GM06990 (cell line): ENCODE results near the gene SACS.

ENCODE experiments used
- DNase-seq: peaks from one replicate; pipeline ENCODE4 v3.0.0-alpha.2; 2011; ENCODE audit not compliant: insufficient read length; ENCODE audit errors: extremely low read depth
- H3K27me3 ChIP-seq: replicated peaks from 2 replicates; pipeline ENCODE4 v1.6.0; 2011; ENCODE audit warnings: low read length; ENCODE audit not compliant: control insufficient read depth, insufficient read depth
- H3K36me3 ChIP-seq: 2 replicates; pipeline ENCODE4 v1.5.1; 2011; ENCODE audit warnings: low read length; ENCODE audit not compliant: control insufficient read depth, insufficient read depth
- H3K4me3 ChIP-seq: replicated peaks from 2 replicates; pipeline ENCODE4 v1.5.1; 2011; ENCODE audit warnings: low read depth, mild to moderate bottlenecking, control low read depth, low read length
- CTCF ChIP-seq: IDR thresholded peaks from 2 replicates; pipeline ENCODE4 v1.5.1; 2011; ENCODE audit warnings: low read length, control low read depth, mild to moderate bottlenecking, inconsistent platforms; ENCODE audit not compliant: insufficient read depth, poor library complexity, severe bottlenecking

Gene SACS

GRCh38 chr13:23357349-23357748, 76.2 kb downstream of the SACS start:
- TF ChIP-seq CTCF: no peak
- Histone ChIP-seq H3K36me3 (peaks cover 17% of the 10 kb centered on the region), H3K4me3 (no peak overlapping the region), H3K27me3 (no peaks in the 10 kb centered on the region)
- no peak for DNase-seq

GRCh38 chr13:23356368-23356767, 77.1 kb downstream of the SACS start:
- TF ChIP-seq CTCF: no peak
- Histone ChIP-seq H3K27me3 (no peaks in the 10 kb centered on the region), H3K36me3 (peaks cover 16% of the 10 kb centered on the region), H3K4me3 (no peak overlapping the region)
- no peak for DNase-seq

GRCh38 chr13:23354520-23354919, 79.0 kb downstream of the SACS start:
- no peak for DNase-seq
- no peak for TF ChIP-seq CTCF
- no peak overlapping the region for H3K4me3 ChIP-seq
- H3K36me3 ChIP-seq: peaks cover 18% of the 10 kb centered on the region
- no peaks in the 10 kb centered on the region for H3K27me3 ChIP-seq

DNA sequence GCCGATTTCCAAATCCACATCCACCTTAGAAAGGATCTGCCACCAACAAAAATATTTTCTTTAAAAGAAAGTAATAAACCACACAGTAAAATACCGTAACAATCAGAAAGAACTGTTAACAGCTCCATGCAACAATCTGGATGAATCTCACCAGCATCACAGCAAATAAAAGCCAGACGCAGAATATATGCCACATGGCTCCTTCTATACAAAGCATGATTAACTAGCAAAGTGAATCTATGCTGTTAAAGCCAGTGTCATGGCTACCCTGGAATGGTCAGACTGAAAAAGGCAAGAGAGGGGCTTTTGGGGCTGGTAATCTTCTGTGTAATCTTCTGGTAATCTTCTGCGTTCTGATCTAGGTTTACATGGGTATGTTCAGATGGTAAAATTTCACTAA, 81.3 kb downstream of the SACS start:
- no peak for TF ChIP-seq CTCF
- no peak for DNase-seq
- no peak overlapping the region for H3K4me3 ChIP-seq
- no peaks in the 10 kb centered on the region for H3K27me3 ChIP-seq
- H3K36me3 ChIP-seq: peaks cover 21% of the 10 kb centered on the region

DNA sequence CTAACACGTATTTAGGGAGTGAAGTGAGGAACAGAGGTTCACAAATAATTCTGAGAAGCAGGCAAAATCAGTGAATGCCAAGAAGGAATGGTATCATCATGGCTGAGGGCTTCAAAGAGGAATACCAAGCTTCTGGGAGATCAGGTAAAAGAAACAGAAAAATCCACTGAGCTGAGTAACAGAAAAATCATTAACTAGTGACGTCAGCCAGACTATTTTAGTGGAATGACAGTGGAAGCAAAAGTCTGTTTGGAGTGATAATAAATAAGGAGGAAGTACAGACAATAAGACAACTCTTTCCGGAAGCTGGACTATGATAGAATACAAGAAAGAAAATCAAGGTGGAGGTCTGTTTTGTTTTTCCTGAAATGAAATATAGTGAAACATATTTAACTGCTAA, 83.5 kb downstream of the SACS start:
- Histone ChIP-seq H3K36me3 (peaks cover 16% of the 10 kb centered on the region), H3K27me3 (no peaks in the 10 kb centered on the region), H3K4me3 (no peak overlapping the region)
- no peak for TF ChIP-seq CTCF
- DNase-seq: no peak

- DNase-seq: no peak
- TF ChIP-seq CTCF: no peak
- Histone ChIP-seq H3K4me3 (no peak overlapping the region), H3K36me3 (peaks cover 11% of the 10 kb centered on the region), H3K27me3 (no peaks in the 10 kb centered on the region)
Measured at GRCh38 chr13:23349161-23349897, 84.2 kb downstream of the SACS start.
